Measurements from ENCODE around the gene HTR7. TPM values are rescaled to one million over a fixed set of nuclear protein-coding genes. Genes with fewer than 3 reads are reported as not detected.
A peak's percentile ranks its signal among the peaks of the same experiment; 100 is the strongest.

HTR7 gene
- total RNA-seq, 2 experiments from 2014 or later = 0.08 TPM

- Mint-ChIP-seq H3K27ac (no peak overlapping the region), H3K4me3 (no peak overlapping the region), H3K4me1 (ENCODE audit: low read depth) (no peaks in the 10 kb centered on the region), H3K9me3 (peaks cover 11% of the 10 kb centered on the region), H3K27me3 (peaks cover 81% of the 10 kb centered on the region), H3K36me3 (ENCODE audit: low read depth) (peaks cover 9% of the 10 kb centered on the region)
- peaks cover 20 to 31% of the 10 kb centered on the region in 2 experiments for H3K27me3 ChIP-seq (ENCODE audit: control insufficient read depth in 1 of 2, insufficient read depth in 2 of 2, low read length in 2 of 2)
- DNase-seq (no peak), ATAC-seq (ENCODE audit: poor library complexity) (no peak)
- ChIA-PET POLR2A (no interaction called here), CTCF (no interaction called here)
- peaks cover 8 to 21% of the 10 kb centered on the region in 2 experiments for H3K9me3 ChIP-seq (ENCODE audit: control insufficient read depth in 1 of 2, insufficient read depth in 1 of 2, low read length in 2 of 2)
- no peak overlapping the region for H3K27ac ChIP-seq (ENCODE audit: low read depth in 1 of 2, low read length in 2 of 2)
- TF ChIP-seq CTCF (IDR thresholded peaks at IDR 0.05) = no peak
- H3K4me3 ChIP-seq (ENCODE audit: low read length) = no peak overlapping the region
- H3K4me1 ChIP-seq (ENCODE audit: insufficient read depth, low read length) = no peaks in the 10 kb centered on the region
- H3K36me3 ChIP-seq (ENCODE audit: insufficient read depth, low read length) = no peaks in the 10 kb centered on the region
- intact Hi-C loops (cut with DNase I, micrococcal nuclease) = no loop called here
Measured at GRCh38 chr10:90849956-90850749, 7.7 kb downstream of the HTR7 start.

- Mint-ChIP-seq H3K4me1 (ENCODE audit: low read depth) (no peaks in the 10 kb centered on the region), H3K27ac (no peak overlapping the region), H3K36me3 (ENCODE audit: low read depth) (peaks cover 9% of the 10 kb centered on the region), H3K4me3 (no peak overlapping the region), H3K27me3 (peaks cover 74% of the 10 kb centered on the region), H3K9me3 (peaks cover 11% of the 10 kb centered on the region)
- intact Hi-C loops (cut with DNase I, micrococcal nuclease) = no loop called here
- no peak for TF ChIP-seq CTCF (IDR thresholded peaks at IDR 0.05)
- POLR2A ChIA-PET = no interaction called here
- peaks cover 8 to 21% of the 10 kb centered on the region in 2 experiments for H3K9me3 ChIP-seq (ENCODE audit: control insufficient read depth in 1 of 2, insufficient read depth in 1 of 2, low read length in 2 of 2)
- CTCF ChIA-PET = interaction anchor here (1.0 to 1.1 kb wide), 2 partner anchors 8 to 18 kb away, joined by 4 to 5 read pairs; no protein-coding TSS in a partner anchor
- H3K36me3 ChIP-seq (ENCODE audit: insufficient read depth, low read length) = no peaks in the 10 kb centered on the region
- H3K27ac ChIP-seq (ENCODE audit: low read depth in 1 of 2, low read length in 2 of 2) = no peak overlapping the region
- H3K4me1 ChIP-seq (ENCODE audit: insufficient read depth, low read length) = no peaks in the 10 kb centered on the region
- DNase-seq = peak in 3 of 14 experiments; percentile 5 to 33 (median 22)
- peaks cover 8 to 12% of the 10 kb centered on the region in 2 experiments for H3K27me3 ChIP-seq (ENCODE audit: control insufficient read depth in 1 of 2, insufficient read depth in 2 of 2, low read length in 2 of 2)
- ATAC-seq (ENCODE audit: poor library complexity) = no peak
- H3K4me3 ChIP-seq (ENCODE audit: low read length) = no peak overlapping the region
Measured at GRCh38 chr10:90847436-90847835, 10.4 kb downstream of the HTR7 start.

- H3K36me3 Mint-ChIP-seq (ENCODE audit: low read depth) = peaks cover 9% of the 10 kb centered on the region
- no peak for DNase-seq
- Histone ChIP-seq H3K4me1 (ENCODE audit: insufficient read depth, low read length) (no peaks in the 10 kb centered on the region), H3K27me3 (ENCODE audit: control insufficient read depth in 1 of 2, insufficient read depth in 2 of 2, low read length in 2 of 2) (peaks cover 5 to 16% of the 10 kb centered on the region in 2 experiments), H3K36me3 (ENCODE audit: insufficient read depth, low read length) (no peaks in the 10 kb centered on the region), H3K27ac (ENCODE audit: low read depth in 1 of 2, low read length in 2 of 2) (no peak overlapping the region), H3K4me3 (ENCODE audit: low read length) (no peak overlapping the region), H3K9me3 (ENCODE audit: control insufficient read depth in 1 of 2, insufficient read depth in 1 of 2, low read length in 2 of 2) (peaks cover 8 to 19% of the 10 kb centered on the region in 2 experiments)
- intact Hi-C loops (cut with DNase I, micrococcal nuclease) = no loop called here
- peaks cover 69% of the 10 kb centered on the region for H3K27me3 Mint-ChIP-seq
- no peak overlapping the region for H3K4me3 Mint-ChIP-seq
- TF ChIP-seq CTCF (IDR thresholded peaks at IDR 0.05) = no peak
- CTCF ChIA-PET = no interaction called here
- ATAC-seq (ENCODE audit: poor library complexity) = no peak
- no peak overlapping the region for H3K27ac Mint-ChIP-seq
- POLR2A ChIA-PET = no interaction called here
- H3K4me1 Mint-ChIP-seq (ENCODE audit: low read depth) = no peaks in the 10 kb centered on the region
- H3K9me3 Mint-ChIP-seq = peaks cover 10% of the 10 kb centered on the region
Measured at GRCh38 chr10:90846746-90847145, 11.1 kb downstream of the HTR7 start.

All from CD4-positive, alpha-beta T cell (primary cell).